ENCODE measurements around the gene HOXD9. TPM values are rescaled to one million over a fixed set of nuclear protein-coding genes. Genes with fewer than 3 reads are reported as not detected.
A peak's percentile ranks its signal among the peaks of the same experiment; 100 is the strongest.

The HOXD9 gene
- polyA plus RNA-seq, 4 donors: 0.27 to 1.9 (median 0.28) TPM; not detected in 1

GRCh38 chr2:176079285-176079830, 43.2 kb upstream of the HOXD9 start:
- DNase-seq: no peak
- FAIRE-seq: no peak
- Histone ChIP-seq H3K27ac (ENCODE audit: low read depth in 1 of 3, low read length in 2 of 3) (no peak overlapping the region), H3K4me1 (ENCODE audit: control insufficient read depth in 3 of 3, insufficient read depth in 2 of 3, low read depth in 1 of 3, low read length in 2 of 3) (peaks cover 0 to 4% (median 0%) of the 10 kb centered on the region in 3 donors), H3K9me3 (ENCODE audit: control insufficient read depth in 2 of 2, insufficient read depth in 1 of 2, low read depth in 1 of 2, low read length in 1 of 2) (peaks cover 0 to 16% of the 10 kb centered on the region in 2 donors), H3K27me3 (ENCODE audit: control insufficient read depth in 3 of 3, insufficient read depth in 3 of 3, low read length in 3 of 3) (peaks cover 21 to 88% (median 69%) of the 10 kb centered on the region in 3 donors), H3K36me3 (ENCODE audit: control insufficient read depth in 3 of 3, insufficient read depth in 2 of 3, low read depth in 1 of 3, low read length in 3 of 3) (no peaks in the 10 kb centered on the region), H3K4me3 (ENCODE audit: low read depth in 1 of 3, low read length in 3 of 3) (peak overlapping the region in 1 of 3 donors; percentile 40)
- 6 to 12% (median 7%) methylated on average over 30 of the region's 30 CpGs for WGBS, 3 donors

DNA sequence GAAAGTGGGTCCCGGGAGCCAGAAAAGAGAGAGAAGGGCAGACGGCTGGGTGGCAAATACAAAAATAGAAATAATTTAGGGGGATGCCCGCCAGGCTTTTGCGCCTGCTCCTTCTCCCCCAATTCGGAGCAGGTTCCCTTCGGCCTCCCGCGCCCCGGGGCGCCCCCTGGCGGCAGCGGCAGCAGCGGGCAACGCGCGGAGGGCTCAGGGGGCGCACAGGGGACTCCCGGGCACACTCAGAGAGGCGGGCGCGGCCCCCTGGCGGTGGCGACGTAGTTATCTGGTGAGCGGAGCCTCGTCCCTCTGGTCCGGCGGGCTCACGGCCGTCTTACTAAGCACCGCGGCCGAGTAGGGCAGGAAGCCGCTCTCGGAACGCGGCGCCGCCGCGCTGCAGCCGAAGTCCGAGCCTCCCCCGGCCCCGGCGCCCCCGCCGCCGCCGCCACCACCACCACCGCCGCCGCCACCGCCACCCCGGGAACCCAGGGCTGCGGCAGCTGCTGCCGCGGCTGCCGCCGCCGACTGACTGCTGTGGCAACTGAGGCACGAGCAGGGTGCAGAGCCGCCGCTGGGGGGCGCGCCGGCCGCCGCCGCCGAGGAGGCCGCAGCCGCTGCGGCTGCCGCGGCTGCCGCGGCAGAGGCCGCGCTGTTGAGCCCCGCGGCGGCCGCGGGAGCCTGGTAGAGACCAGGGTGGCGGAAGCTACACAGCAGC, 42.5 kb upstream of the HOXD9 start:
- no peak overlapping the region for H3K27ac ChIP-seq (ENCODE audit: low read depth in 1 of 3, low read length in 2 of 3)
- peaks cover 0 to 16% of the 10 kb centered on the region in 2 donors for H3K9me3 ChIP-seq (ENCODE audit: control insufficient read depth in 2 of 2, insufficient read depth in 1 of 2, low read depth in 1 of 2, low read length in 1 of 2)
- H3K4me3 ChIP-seq (ENCODE audit: low read depth in 1 of 3, low read length in 3 of 3): peak overlapping the region in 1 of 3 donors; percentile 40
- H3K4me1 ChIP-seq (ENCODE audit: control insufficient read depth in 3 of 3, insufficient read depth in 2 of 3, low read depth in 1 of 3, low read length in 2 of 3): peaks cover 0 to 4% (median 0%) of the 10 kb centered on the region in 3 donors
- peaks cover 21 to 88% (median 69%) of the 10 kb centered on the region in 3 donors for H3K27me3 ChIP-seq (ENCODE audit: control insufficient read depth in 3 of 3, insufficient read depth in 3 of 3, low read length in 3 of 3)
- WGBS, 3 donors: 2% methylated on average over 44 to 86 of the region's 86 CpGs
- FAIRE-seq (no peak), DNase-seq (no peak)
- no peaks in the 10 kb centered on the region for H3K36me3 ChIP-seq (ENCODE audit: control insufficient read depth in 3 of 3, insufficient read depth in 2 of 3, low read depth in 1 of 3, low read length in 3 of 3)

- H3K9me3 ChIP-seq (ENCODE audit: control insufficient read depth in 2 of 2, insufficient read depth in 1 of 2, low read depth in 1 of 2, low read length in 1 of 2): peaks cover 0 to 16% of the 10 kb centered on the region in 2 donors
- peak overlapping the region in 1 of 3 donors; percentile 40 for H3K4me3 ChIP-seq (ENCODE audit: low read depth in 1 of 3, low read length in 3 of 3)
- H3K4me1 ChIP-seq (ENCODE audit: control insufficient read depth in 3 of 3, insufficient read depth in 2 of 3, low read depth in 1 of 3, low read length in 2 of 3): peaks cover 0 to 4% (median 0%) of the 10 kb centered on the region in 3 donors
- FAIRE-seq: no peak
- 7 to 10% (median 10%) methylated on average over 59 to 68 of the region's 68 CpGs for WGBS, 3 donors
- DNase-seq: peak in 1 of 2 donors; percentile 60
- no peaks in the 10 kb centered on the region for H3K36me3 ChIP-seq (ENCODE audit: control insufficient read depth in 3 of 3, insufficient read depth in 2 of 3, low read depth in 1 of 3, low read length in 3 of 3)
- H3K27ac ChIP-seq (ENCODE audit: low read depth in 1 of 3, low read length in 2 of 3): no peak overlapping the region
- H3K27me3 ChIP-seq (ENCODE audit: control insufficient read depth in 3 of 3, insufficient read depth in 3 of 3, low read length in 3 of 3): peaks cover 25 to 88% (median 70%) of the 10 kb centered on the region in 3 donors
Measured at GRCh38 chr2:176080540-176081375, 41.8 kb upstream of the HOXD9 start.

DNA sequence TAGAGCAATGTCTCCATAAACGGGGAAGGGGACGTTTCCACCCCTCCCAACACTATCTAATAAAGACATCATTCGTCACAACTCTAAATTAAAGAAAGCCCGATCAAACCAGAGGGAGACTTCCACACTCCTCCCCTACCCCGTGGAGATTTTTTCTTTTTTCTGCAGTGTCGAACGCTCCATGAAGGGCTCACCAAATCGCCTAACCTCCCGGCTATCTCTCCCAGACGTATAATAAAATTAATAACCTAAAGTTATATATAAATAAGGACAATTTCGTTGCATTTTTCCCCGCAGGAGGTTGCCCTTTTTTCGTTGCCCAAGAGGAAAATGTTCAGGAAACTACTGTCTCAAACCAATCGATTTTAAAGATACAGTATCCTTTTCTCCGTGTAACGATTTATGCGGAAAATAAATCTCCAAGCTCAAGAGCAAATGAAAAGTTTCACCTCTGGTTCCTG, 41.1 kb upstream of the HOXD9 start:
- Histone ChIP-seq H3K9me3 (ENCODE audit: control insufficient read depth in 2 of 2, insufficient read depth in 1 of 2, low read depth in 1 of 2, low read length in 1 of 2) (peaks cover 0 to 18% of the 10 kb centered on the region in 2 donors), H3K4me3 (ENCODE audit: low read depth in 1 of 3, low read length in 3 of 3) (no peak overlapping the region), H3K27ac (ENCODE audit: low read depth in 1 of 3, low read length in 2 of 3) (no peak overlapping the region), H3K36me3 (ENCODE audit: control insufficient read depth in 3 of 3, insufficient read depth in 2 of 3, low read depth in 1 of 3, low read length in 3 of 3) (no peaks in the 10 kb centered on the region), H3K27me3 (ENCODE audit: control insufficient read depth in 3 of 3, insufficient read depth in 3 of 3, low read length in 3 of 3) (peaks cover 25 to 88% (median 74%) of the 10 kb centered on the region in 3 donors), H3K4me1 (ENCODE audit: control insufficient read depth in 3 of 3, insufficient read depth in 2 of 3, low read depth in 1 of 3, low read length in 2 of 3) (peaks cover 0 to 4% (median 4%) of the 10 kb centered on the region in 3 donors)
- WGBS, 3 donors: 8 to 14% (median 10%) methylated on average over 17 of the region's 17 CpGs
- DNase-seq (no peak), FAIRE-seq (no peak)

DNA sequence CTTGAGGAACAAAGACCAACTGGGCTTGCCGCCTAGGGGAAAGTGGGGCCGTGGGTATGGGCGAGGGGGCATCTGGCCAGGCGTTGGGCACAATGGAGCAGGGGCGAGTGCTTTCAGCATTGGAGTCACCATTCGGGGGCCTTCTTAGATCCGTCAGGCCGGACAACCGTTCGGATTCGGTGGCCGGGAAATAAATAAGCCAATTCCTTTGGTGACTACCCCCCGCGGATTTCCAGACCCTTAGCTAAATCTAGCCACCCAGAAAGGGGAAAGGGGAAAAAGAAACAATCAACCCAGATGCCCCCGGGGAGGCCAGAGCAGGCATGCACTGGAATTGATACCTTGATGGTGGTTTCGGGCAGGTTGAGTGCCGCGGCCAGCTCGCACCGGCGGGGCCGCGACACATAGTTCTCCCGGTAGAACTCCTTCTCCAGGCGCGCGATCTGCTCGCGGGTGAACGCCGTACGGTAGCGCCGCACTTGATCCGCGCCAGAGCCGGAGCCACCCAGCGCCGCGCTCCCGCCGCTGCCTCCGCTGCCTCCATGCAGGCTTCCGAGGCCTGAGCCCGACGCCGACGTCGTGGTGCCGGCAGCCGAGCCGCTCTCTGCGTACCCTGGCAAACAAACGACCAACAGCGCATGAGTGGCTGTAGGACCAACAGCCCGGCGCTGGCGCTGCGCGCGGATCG, 40.5 kb upstream of the HOXD9 start:
- Histone ChIP-seq H3K27me3 (ENCODE audit: control insufficient read depth in 3 of 3, insufficient read depth in 3 of 3, low read length in 3 of 3) (peaks cover 25 to 88% (median 75%) of the 10 kb centered on the region in 3 donors), H3K9me3 (ENCODE audit: control insufficient read depth in 2 of 2, insufficient read depth in 1 of 2, low read depth in 1 of 2, low read length in 1 of 2) (peaks cover 0 to 18% of the 10 kb centered on the region in 2 donors), H3K36me3 (ENCODE audit: control insufficient read depth in 3 of 3, insufficient read depth in 2 of 3, low read depth in 1 of 3, low read length in 3 of 3) (no peaks in the 10 kb centered on the region), H3K4me1 (ENCODE audit: control insufficient read depth in 3 of 3, insufficient read depth in 2 of 3, low read depth in 1 of 3, low read length in 2 of 3) (peaks cover 0 to 4% (median 4%) of the 10 kb centered on the region in 3 donors), H3K27ac (ENCODE audit: low read depth in 1 of 3, low read length in 2 of 3) (no peak overlapping the region), H3K4me3 (ENCODE audit: low read depth in 1 of 3, low read length in 3 of 3) (no peak overlapping the region)
- peak in 1 of 2 donors; percentile 57 for DNase-seq
- WGBS, 3 donors: 4 to 7% (median 6%) methylated on average over 62 of the region's 62 CpGs
- no peak for FAIRE-seq

DNA sequence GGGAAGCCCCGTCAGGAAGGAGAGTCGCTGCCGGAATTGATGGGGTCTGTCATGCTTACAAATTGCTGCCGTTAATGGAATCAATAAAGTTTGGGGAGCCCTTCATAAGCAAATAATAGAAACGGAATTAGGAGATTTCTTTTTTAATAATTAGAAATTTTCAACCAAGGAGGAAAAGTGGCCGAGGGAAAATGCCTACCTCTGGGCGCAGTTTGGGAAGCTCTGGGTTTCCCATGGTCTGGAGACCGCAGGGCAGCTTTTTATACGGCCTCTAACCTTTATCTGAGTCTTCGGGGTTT, 40.0 kb upstream of the HOXD9 start:
- H3K36me3 ChIP-seq (ENCODE audit: control insufficient read depth in 3 of 3, insufficient read depth in 2 of 3, low read depth in 1 of 3, low read length in 3 of 3): no peaks in the 10 kb centered on the region
- no peak overlapping the region for H3K4me3 ChIP-seq (ENCODE audit: low read depth in 1 of 3, low read length in 3 of 3)
- peaks cover 0 to 18% of the 10 kb centered on the region in 2 donors for H3K9me3 ChIP-seq (ENCODE audit: control insufficient read depth in 2 of 2, insufficient read depth in 1 of 2, low read depth in 1 of 2, low read length in 1 of 2)
- no peak overlapping the region for H3K27ac ChIP-seq (ENCODE audit: low read depth in 1 of 3, low read length in 2 of 3)
- WGBS, 3 donors: 5 to 9% (median 8%) methylated on average over 10 of the region's 10 CpGs
- no peak for DNase-seq
- FAIRE-seq: no peak
- peaks cover 25 to 92% (median 78%) of the 10 kb centered on the region in 3 donors for H3K27me3 ChIP-seq (ENCODE audit: control insufficient read depth in 3 of 3, insufficient read depth in 3 of 3, low read length in 3 of 3)
- H3K4me1 ChIP-seq (ENCODE audit: control insufficient read depth in 3 of 3, insufficient read depth in 2 of 3, low read depth in 1 of 3, low read length in 2 of 3): peaks cover 0 to 4% (median 4%) of the 10 kb centered on the region in 3 donors

- Histone ChIP-seq H3K4me3 (ENCODE audit: low read depth in 1 of 3, low read length in 3 of 3) (no peak overlapping the region), H3K36me3 (ENCODE audit: control insufficient read depth in 3 of 3, insufficient read depth in 2 of 3, low read depth in 1 of 3, low read length in 3 of 3) (no peaks in the 10 kb centered on the region), H3K27ac (ENCODE audit: low read depth in 1 of 3, low read length in 2 of 3) (no peak overlapping the region), H3K27me3 (ENCODE audit: control insufficient read depth in 3 of 3, insufficient read depth in 3 of 3, low read length in 3 of 3) (peaks cover 28 to 98% (median 84%) of the 10 kb centered on the region in 3 donors), H3K9me3 (ENCODE audit: control insufficient read depth in 2 of 2, insufficient read depth in 1 of 2, low read depth in 1 of 2, low read length in 1 of 2) (peaks cover 0 to 20% of the 10 kb centered on the region in 2 donors), H3K4me1 (ENCODE audit: control insufficient read depth in 3 of 3, insufficient read depth in 2 of 3, low read depth in 1 of 3, low read length in 2 of 3) (peaks cover 0 to 9% (median 4%) of the 10 kb centered on the region in 3 donors)
- FAIRE-seq (no peak), DNase-seq (no peak)
- WGBS, 3 donors: 6 to 14% (median 7%) methylated on average over 61 to 66 of the region's 66 CpGs
Measured at GRCh38 chr2:176082824-176083751, 39.4 kb upstream of the HOXD9 start.

Measured in small intestine (tissue), 7 donors.